ENCODE measurements around the gene ANKRD11.

Gene ANKRD11

DNA sequence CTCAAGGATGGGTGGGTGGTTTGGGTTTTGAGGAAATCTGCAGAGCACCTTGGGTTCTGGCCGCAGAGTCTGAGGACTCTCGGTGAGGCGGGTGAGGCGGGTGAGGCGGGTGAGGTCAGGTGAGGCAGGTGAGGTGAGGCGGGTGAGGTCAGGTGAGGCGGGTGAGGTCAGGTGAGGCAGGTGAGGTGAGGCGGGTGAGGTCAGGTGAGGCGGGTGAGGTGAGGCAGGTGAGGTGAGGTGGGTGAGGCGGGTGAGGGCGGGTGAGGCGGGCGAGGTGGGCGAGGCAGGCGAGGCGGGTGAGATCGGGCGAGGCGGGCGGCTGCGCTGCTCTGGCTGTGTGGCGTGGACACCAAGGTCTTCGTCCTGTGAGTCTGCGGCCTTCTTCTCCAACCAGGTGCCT is 46.0 kb upstream of the ANKRD11 start:
- TF ChIP-seq, protein P1, sequence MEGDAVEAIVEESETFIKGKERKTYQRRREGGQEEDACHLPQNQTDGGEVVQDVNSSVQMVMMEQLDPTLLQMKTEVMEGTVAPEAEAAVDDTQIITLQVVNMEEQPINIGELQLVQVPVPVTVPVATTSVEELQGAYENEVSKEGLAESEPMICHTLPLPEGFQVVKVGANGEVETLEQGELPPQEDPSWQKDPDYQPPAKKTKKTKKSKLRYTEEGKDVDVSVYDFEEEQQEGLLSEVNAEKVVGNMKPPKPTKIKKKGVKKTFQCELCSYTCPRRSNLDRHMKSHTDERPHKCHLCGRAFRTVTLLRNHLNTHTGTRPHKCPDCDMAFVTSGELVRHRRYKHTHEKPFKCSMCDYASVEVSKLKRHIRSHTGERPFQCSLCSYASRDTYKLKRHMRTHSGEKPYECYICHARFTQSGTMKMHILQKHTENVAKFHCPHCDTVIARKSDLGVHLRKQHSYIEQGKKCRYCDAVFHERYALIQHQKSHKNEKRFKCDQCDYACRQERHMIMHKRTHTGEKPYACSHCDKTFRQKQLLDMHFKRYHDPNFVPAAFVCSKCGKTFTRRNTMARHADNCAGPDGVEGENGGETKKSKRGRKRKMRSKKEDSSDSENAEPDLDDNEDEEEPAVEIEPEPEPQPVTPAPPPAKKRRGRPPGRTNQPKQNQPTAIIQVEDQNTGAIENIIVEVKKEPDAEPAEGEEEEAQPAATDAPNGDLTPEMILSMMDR (IDR thresholded peaks at IDR 0.05): no peak
- H3K4me2 ChIP-seq (ENCODE audit: low read length): no peak overlapping the region
- H3K27me3 ChIP-seq (ENCODE audit: control insufficient read depth, insufficient read depth, low read length): no peaks in the 10 kb centered on the region
- no peak overlapping the region for H2AFZ ChIP-seq
- H3K36me3 ChIP-seq (ENCODE audit: control insufficient read depth, insufficient read depth, low read length): no peaks in the 10 kb centered on the region
- no peak overlapping the region for H3K9ac ChIP-seq
- no peaks in the 10 kb centered on the region for H3K4me1 ChIP-seq
- H3K79me2 ChIP-seq: peaks cover 18% of the 10 kb centered on the region
- H3K27ac ChIP-seq: no peak overlapping the region
- H3K9me3 ChIP-seq (ENCODE audit: control insufficient read depth, low read length): no peaks in the 10 kb centered on the region
- H3K4me3 ChIP-seq (ENCODE audit: low read depth, low read length): no peak overlapping the region

DNA sequence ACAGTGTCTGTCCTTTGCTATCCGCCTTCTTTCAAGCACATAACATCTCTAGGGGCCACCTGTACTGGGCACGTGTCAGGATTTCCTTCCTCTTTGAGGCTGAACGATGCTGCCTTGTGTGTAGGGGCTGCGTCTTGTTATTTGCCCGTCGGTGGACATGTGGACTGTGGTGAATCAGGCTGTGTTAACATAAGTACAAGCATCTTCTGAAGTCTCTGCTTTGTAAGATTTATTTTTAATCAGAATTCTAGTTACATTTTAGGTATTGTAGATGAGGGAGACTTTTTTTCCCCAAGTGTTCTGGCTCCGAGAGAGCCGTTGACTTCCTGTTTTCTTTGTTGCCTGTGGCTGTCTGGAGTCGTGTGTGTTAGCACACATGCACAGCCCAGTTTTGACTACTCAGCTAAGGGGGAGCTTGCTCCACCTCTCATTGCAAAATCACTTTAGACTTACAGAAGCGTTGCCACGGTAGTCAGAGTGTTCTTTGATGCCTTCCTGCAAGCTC is 43.9 kb upstream of the ANKRD11 start:
- no peaks in the 10 kb centered on the region for H3K9me3 ChIP-seq (ENCODE audit: control insufficient read depth, low read length)
- H3K27me3 ChIP-seq (ENCODE audit: control insufficient read depth, insufficient read depth, low read length): no peaks in the 10 kb centered on the region
- peaks cover 18% of the 10 kb centered on the region for H3K79me2 ChIP-seq
- no peak overlapping the region for H2AFZ ChIP-seq
- no peak overlapping the region for H3K9ac ChIP-seq
- TF ChIP-seq, protein P1 (IDR thresholded peaks at IDR 0.05): no peak
- no peak overlapping the region for H3K4me2 ChIP-seq (ENCODE audit: low read length)
- H3K27ac ChIP-seq: no peak overlapping the region
- H3K4me3 ChIP-seq (ENCODE audit: low read depth, low read length): no peak overlapping the region
- no peaks in the 10 kb centered on the region for H3K36me3 ChIP-seq (ENCODE audit: control insufficient read depth, insufficient read depth, low read length)
- H3K4me1 ChIP-seq: no peaks in the 10 kb centered on the region

DNA sequence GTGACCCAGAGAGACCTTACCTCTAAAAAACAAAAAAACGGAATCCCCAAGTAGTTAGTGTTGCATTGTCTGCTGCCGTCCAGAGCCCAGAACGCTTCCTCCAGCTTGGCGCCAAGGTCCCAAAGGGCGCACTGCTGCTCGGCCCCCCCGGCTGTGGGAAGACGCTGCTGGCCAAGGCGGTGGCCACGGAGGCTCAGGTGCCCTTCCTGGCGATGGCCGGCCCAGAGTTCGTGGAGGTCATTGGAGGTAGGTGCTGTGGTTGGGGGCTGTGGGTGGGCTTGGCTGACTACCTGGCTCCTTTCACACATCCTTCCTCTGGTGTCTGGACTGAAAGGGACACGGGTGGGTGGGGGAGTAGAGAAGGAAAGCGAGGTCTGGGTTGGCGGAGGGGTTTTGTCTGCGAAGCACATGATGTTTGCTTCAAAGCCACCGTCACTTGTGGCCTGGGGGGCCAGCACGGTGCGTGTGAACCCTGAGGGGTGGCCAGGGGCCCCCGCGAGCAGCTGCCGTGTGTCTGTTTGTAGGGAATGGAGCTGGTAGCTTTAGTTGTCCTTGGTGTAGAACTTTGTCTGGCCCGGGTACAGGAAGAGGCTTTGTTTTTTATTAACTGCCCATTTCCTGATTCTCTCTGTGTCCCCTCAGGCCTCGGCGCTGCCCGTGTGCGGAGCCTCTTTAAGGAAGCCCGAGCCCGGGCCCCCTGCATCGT is 41.6 kb upstream of the ANKRD11 start:
- Histone ChIP-seq H3K4me1 (no peaks in the 10 kb centered on the region), H3K4me3 (ENCODE audit: low read depth, low read length) (no peak overlapping the region)

DNA sequence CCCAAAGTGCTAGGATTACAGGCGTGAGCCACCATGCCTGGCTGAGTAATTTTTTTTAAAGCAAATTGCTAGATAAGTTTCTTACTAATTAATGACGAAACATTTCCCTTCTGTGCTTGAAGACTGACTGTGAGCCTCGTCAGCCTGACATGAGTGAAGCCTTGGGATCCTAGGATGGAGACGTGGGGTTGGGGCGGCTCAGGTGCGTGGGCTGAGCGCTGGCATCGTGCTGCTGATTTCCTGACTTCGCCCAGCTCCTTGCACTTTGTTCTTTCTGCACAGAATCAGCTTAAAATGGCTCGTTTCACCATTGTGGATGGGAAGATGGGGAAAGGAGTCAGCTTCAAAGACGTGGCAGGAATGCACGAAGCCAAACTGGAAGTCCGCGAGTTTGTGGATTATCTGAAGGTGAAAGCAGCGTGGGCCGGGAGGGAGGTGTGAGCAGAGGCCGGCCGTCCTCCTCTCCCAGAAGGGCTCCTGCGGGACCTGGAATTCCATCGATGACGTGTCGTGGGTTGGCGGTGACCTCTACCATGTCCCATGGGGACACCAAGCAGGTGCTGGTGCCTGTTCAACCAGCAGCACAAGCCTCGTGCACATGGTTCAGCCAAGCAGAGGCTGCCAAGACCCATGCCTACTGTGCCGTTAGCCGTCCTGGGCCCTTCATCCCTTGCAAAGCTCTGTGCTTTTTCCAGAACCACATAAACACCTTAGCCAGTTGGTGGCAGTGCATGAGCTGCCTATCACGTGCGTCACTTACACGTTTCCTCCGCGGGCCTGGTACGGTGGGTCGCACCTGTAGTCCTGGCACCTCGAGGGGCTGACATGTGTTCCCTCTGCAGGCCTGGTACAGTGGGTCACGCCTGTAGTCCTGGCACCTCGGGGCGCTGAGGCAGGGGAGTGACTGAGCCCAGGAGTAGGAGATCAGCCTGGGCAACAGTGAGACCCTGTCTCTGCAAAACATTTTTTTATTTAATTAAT is 40.3 kb upstream of the ANKRD11 start:
- Histone ChIP-seq H3K4me2 (ENCODE audit: low read length) (no peak overlapping the region), H3K4me1 (no peaks in the 10 kb centered on the region), H3K27me3 (ENCODE audit: control insufficient read depth, insufficient read depth, low read length) (no peaks in the 10 kb centered on the region), H3K36me3 (ENCODE audit: control insufficient read depth, insufficient read depth, low read length) (no peaks in the 10 kb centered on the region), H3K4me3 (ENCODE audit: low read depth, low read length) (no peak overlapping the region), H3K27ac (no peak overlapping the region), H3K9me3 (ENCODE audit: control insufficient read depth, low read length) (no peaks in the 10 kb centered on the region), H3K79me2 (peaks cover 11% of the 10 kb centered on the region), H3K9ac (no peak overlapping the region), H2AFZ (no peak overlapping the region)
- TF ChIP-seq, protein P1 (IDR thresholded peaks at IDR 0.05): no peak

More for the DNA sequence above, 41.6 kb upstream of the ANKRD11 start:
- peaks cover 11% of the 10 kb centered on the region for H3K79me2 ChIP-seq
- no peak overlapping the region for H3K4me2 ChIP-seq (ENCODE audit: low read length)
- no peak overlapping the region for H2AFZ ChIP-seq
- no peak overlapping the region for H3K27ac ChIP-seq
- H3K36me3 ChIP-seq (ENCODE audit: control insufficient read depth, insufficient read depth, low read length): no peaks in the 10 kb centered on the region
- TF ChIP-seq, protein P1 (IDR thresholded peaks at IDR 0.05): no peak
- no peaks in the 10 kb centered on the region for H3K9me3 ChIP-seq (ENCODE audit: control insufficient read depth, low read length)
- H3K27me3 ChIP-seq (ENCODE audit: control insufficient read depth, insufficient read depth, low read length): no peaks in the 10 kb centered on the region
- H3K9ac ChIP-seq: no peak overlapping the region

Data from parathyroid adenoma (tissue), 2 donors.